Astrocyte of the cerebellum (primary cell): Measurements from ENCODE around the gene CFAP74.
"Not testable (repeated sequence)": the region's sequence is repeated elsewhere in the genome, so short reads cannot be mapped to it uniquely, and the experiment has no call there.

Source experiments
- DNase-seq: peaks from one replicate; pipeline ENCODE4 v3.0.0-alpha.2; 2011; ENCODE audit warnings: low read depth
- H3K4me3 ChIP-seq: 2 replicates; pipeline ENCODE4 v1.5.1; 2011; ENCODE audit warnings: mild to moderate bottlenecking, low read depth, low read length, moderate library complexity
- CTCF ChIP-seq: IDR thresholded peaks from 2 replicates; pipeline ENCODE4 v1.5.1; 2012; ENCODE audit warnings: low read length, low read depth, moderate library complexity, mild to moderate bottlenecking; ENCODE audit errors: missing control alignments
- in situ Hi-C: cut with HindIII; loops from 2 replicates; pipeline ENCODE4 v1.10.0; 2017; ENCODE audit warnings: low sequenced_read_pairs

The CFAP74 gene

GRCh38 chr1:1939296-1940122, 64.1 kb downstream of the CFAP74 start:
- no peak overlapping the region for H3K4me3 ChIP-seq
- in situ Hi-C loops: no loop called here
- no peak for DNase-seq
- TF ChIP-seq CTCF: no peak

- TF ChIP-seq CTCF: no peak
- DNase-seq: no peak
- no peak overlapping the region for H3K4me3 ChIP-seq
- in situ Hi-C loops: no loop called here
These were observed 64.8 kb downstream of the CFAP74 start for GRCh38 chr1:1938613-1939295.

- no peak overlapping the region for H3K4me3 ChIP-seq
- no peak for TF ChIP-seq CTCF
- in situ Hi-C loops: no loop called here
- no peak for DNase-seq
These were observed 65.4 kb downstream of the CFAP74 start for GRCh38 chr1:1938276-1938573.

- in situ Hi-C loops: no loop called here
- H3K4me3 ChIP-seq: no peak overlapping the region
- no peak for DNase-seq
- no peak for TF ChIP-seq CTCF
These were observed 65.9 kb downstream of the CFAP74 start for GRCh38 chr1:1937549-1938275.

GRCh38 chr1:1937061-1937460, 66.5 kb downstream of the CFAP74 start:
- H3K4me3 ChIP-seq: no peak overlapping the region
- no peak for TF ChIP-seq CTCF
- in situ Hi-C loops: no loop called here
- no peak for DNase-seq

- not testable (repeated sequence) for DNase-seq, H3K4me3 ChIP-seq
- in situ Hi-C loops: loop anchor here (5.0 kb wide), 1 partner anchor 57 kb away; no protein-coding TSS in a partner anchor
These were observed 68.7 kb downstream of the CFAP74 start for GRCh38 chr1:1934848-1935247.
